Stimulated activated naive B cell treated with anti-CD40 and anti-IgM and Interleukin-4, amounts not matched to agents 10 μg/mL and 1 μg/mL and 100 μg/mL, for 72 hours (primary cell): ENCODE data around the gene SLC9A1.

Experiments used
- ATAC-seq, 2 donors: fragments of 150-1000 bp; cut with Tn5 transposase; replicated peaks; 2 replicates each; pipeline ENCODE4 v1.10.0; 2021; ENCODE audit warnings: moderate library complexity in 1 of 2
- DNase-seq: peaks from one replicate; pipeline ENCODE4 v3.0.0; 2021
- H3K27ac Mint-ChIP-seq: one replicate; pipeline ENCODE4 v1.8.0; 2022; ENCODE audit warnings: mild to moderate bottlenecking, mixed read lengths
- H3K27me3 Mint-ChIP-seq, 2 donors: one replicate each; pipeline ENCODE4 v1.8.0; 2022; ENCODE audit warnings: mixed read lengths in 2 of 2
- H3K36me3 Mint-ChIP-seq, 2 donors: one replicate each; pipeline ENCODE4 v1.8.0; 2022; ENCODE audit warnings: mixed read lengths in 2 of 2, mild to moderate bottlenecking in 1 of 2
- H3K4me1 Mint-ChIP-seq, 2 donors: one replicate each; pipeline ENCODE4 v1.8.0; 2022; ENCODE audit warnings: mixed read lengths in 2 of 2, mild to moderate bottlenecking in 1 of 2
- H3K4me3 Mint-ChIP-seq, 2 donors: one replicate each; pipeline ENCODE4 v1.8.0; 2022; ENCODE audit warnings: mild to moderate bottlenecking in 2 of 2, mixed read lengths in 2 of 2, moderate library complexity in 1 of 2
- H3K9me3 Mint-ChIP-seq, 2 donors: one replicate each; pipeline ENCODE4 v1.8.0; 2022; ENCODE audit warnings: mixed read lengths in 2 of 2, mild to moderate bottlenecking in 1 of 2

The SLC9A1 gene

DNA sequence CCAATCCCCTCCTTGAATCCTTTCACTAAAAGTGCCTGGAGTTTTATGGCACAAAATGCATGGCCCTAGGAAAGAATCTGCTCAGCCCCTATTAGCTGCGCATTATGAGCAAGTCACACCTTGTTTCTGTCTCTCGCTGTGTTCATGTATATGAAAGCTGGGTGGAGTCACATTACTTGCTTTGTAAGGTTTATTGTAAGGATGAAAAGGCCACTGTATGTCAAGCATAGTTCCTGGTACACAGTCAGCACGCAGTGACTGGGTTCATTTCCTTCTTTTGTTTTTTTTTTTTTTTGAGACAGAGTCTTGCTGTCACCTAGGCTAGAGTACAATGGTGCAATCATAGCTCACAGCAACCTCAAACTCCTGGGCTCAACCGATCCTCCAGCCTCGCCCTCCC is 6.7 kb upstream of the SLC9A1 start:
- peaks cover 0 to 2% of the 10 kb centered on the region in 2 donors for H3K36me3 Mint-ChIP-seq
- peak; percentile 56 for DNase-seq
- peak overlapping the region; percentile 52 to 55 for H3K4me3 Mint-ChIP-seq
- peaks cover 0 to 2% of the 10 kb centered on the region in 2 donors for H3K9me3 Mint-ChIP-seq
- peak overlapping the region; percentile 93 for H3K27ac Mint-ChIP-seq
- ATAC-seq, result peak; percentile 100
- no peaks in the 10 kb centered on the region for H3K27me3 Mint-ChIP-seq
- H3K4me1 Mint-ChIP-seq, result peaks cover 10 to 14% of the 10 kb centered on the region in 2 donors

- Mint-ChIP-seq H3K27ac (no peak overlapping the region), H3K9me3 (peaks cover 0 to 2% of the 10 kb centered on the region in 2 donors), H3K4me3 (no peak overlapping the region), H3K36me3 (peaks cover 3 to 4% of the 10 kb centered on the region in 2 donors), H3K27me3 (no peaks in the 10 kb centered on the region), H3K4me1 (peaks cover 28 to 42% of the 10 kb centered on the region in 2 donors)
- ATAC-seq, result no peak
- no peak for DNase-seq
These were observed 2.3 kb upstream of the SLC9A1 start for GRCh38 chr1:27157194-27157593.

DNA sequence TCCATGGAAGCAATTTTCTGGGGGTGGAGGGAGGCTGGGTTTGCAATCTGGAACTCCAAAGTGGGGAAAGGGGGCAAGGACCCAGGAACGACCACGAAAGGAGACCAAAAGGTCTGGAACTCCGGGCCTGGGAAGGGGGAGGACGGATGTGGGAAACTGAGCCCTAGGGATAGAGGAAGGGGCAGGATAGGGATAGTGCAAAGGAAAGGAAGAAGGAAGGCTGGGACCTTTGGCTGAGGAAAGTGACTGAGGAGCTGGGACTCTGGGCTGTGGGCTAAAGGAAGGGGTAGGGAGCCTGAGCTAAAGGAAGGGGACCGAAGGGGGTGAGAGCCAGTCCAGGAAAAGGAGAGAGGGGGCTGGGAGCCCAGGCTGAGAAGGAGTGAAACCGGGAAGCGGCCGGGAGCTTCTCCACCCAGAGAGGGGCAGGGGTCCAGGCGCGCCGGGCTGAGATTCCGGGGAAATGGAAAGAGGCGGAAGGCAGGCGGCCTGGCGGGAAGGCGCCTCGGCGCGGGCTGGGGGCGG is 395 bp downstream of the SLC9A1 start:
- no peaks in the 10 kb centered on the region for H3K27me3 Mint-ChIP-seq
- ATAC-seq, result peak; percentile 10 to 16
- H3K4me1 Mint-ChIP-seq, result peaks cover 33 to 53% of the 10 kb centered on the region in 2 donors
- H3K27ac Mint-ChIP-seq, result peak overlapping the region; percentile 98
- no peaks in the 10 kb centered on the region for H3K9me3 Mint-ChIP-seq
- peak overlapping the region; percentile 86 to 91 for H3K4me3 Mint-ChIP-seq
- DNase-seq, result no peak
- H3K36me3 Mint-ChIP-seq, result peaks cover 10 to 13% of the 10 kb centered on the region in 2 donors

DNA sequence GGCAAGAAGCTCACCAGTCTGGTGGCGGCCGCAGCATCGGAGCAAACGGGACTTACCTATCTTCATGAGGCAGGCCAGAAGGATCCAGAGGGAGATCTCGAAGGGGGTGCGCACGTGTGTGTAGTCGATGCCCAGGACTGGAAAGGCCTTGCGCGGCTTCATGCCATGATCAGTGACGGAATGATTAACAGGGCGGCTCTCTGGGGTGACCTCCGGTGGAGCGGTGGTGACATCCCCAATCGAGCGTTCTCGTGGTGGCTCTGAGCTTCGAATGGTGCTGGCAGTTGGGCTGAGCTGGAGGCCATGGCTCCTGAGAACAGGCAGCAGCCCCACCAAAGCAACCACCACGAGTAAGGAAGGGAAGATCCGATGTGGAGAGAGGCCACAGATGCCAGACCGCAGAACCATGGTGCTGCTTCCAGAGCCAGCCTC is 982 bp downstream of the SLC9A1 start:
- H3K4me3 Mint-ChIP-seq, result peak overlapping the region; percentile 86 to 91
- H3K4me1 Mint-ChIP-seq, result peaks cover 39 to 59% of the 10 kb centered on the region in 2 donors
- H3K9me3 Mint-ChIP-seq, result no peaks in the 10 kb centered on the region
- no peak for ATAC-seq
- H3K27ac Mint-ChIP-seq, result peak overlapping the region; percentile 98
- peaks cover 10 to 13% of the 10 kb centered on the region in 2 donors for H3K36me3 Mint-ChIP-seq
- no peaks in the 10 kb centered on the region for H3K27me3 Mint-ChIP-seq
- DNase-seq, result no peak

DNA sequence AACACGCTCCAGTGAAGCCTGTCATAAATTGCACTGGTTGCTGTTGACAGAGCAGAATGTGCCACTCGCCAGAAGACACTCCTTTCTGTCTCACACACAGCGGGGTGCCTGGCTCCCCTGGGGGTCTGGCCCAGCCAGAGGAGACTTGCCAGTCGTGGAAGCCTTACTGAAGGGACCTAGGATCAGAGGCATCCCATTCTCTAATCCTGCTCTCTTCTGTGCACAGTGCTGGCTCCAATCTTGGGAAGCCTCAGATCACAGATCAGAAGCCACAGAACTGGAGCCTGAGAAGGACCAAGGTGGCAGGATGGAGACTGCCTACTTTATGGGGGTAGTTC is 1.4 kb downstream of the SLC9A1 start:
- Mint-ChIP-seq H3K27ac (peak overlapping the region; percentile 98), H3K27me3 (no peaks in the 10 kb centered on the region), H3K9me3 (no peaks in the 10 kb centered on the region), H3K4me3 (peak overlapping the region; percentile 86 to 91), H3K36me3 (peaks cover 10 to 13% of the 10 kb centered on the region in 2 donors), H3K4me1 (peaks cover 43 to 63% of the 10 kb centered on the region in 2 donors)
- ATAC-seq, result no peak
- DNase-seq, result no peak

DNA sequence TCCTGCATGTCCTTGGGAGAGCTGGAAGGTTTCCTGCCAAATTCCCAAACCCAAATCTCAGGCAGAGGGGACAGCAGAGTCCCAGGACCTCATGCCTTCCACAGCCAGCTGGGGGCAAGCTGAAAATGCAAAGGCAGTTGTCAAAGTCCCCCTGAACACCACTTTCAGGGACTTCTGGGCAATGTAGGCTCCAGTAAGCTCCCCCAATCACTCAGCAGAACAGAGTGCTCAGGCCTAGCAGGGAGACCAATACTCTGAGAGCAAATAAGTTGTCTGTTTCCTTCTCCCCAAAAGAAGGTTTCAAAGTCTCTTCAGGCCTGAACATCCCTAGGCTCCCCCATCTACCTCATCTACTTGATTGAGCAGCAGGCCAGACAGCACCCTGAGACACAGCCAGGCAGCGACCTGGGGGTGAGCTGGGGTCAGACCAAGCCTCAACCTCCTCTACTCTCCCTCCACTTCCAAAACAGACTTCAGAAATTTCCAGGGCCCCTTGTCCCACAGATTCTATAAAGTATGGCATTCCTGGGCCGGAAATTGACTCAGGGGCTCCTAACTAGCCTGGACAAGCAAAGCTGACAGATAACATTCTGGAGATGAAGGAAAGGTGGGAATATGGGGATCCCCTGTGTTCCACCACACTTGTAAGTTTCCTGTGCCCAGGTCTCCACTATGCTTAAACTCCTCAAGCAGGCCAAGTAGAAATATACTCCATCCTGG is 1.9 kb downstream of the SLC9A1 start:
- Mint-ChIP-seq H3K27me3 (no peaks in the 10 kb centered on the region), H3K27ac (peak overlapping the region; percentile 98), H3K36me3 (peaks cover 14 to 17% of the 10 kb centered on the region in 2 donors), H3K4me1 (peaks cover 49 to 68% of the 10 kb centered on the region in 2 donors), H3K4me3 (peak overlapping the region; percentile 86 to 91), H3K9me3 (no peaks in the 10 kb centered on the region)
- DNase-seq (no peak), ATAC-seq (no peak)

DNA sequence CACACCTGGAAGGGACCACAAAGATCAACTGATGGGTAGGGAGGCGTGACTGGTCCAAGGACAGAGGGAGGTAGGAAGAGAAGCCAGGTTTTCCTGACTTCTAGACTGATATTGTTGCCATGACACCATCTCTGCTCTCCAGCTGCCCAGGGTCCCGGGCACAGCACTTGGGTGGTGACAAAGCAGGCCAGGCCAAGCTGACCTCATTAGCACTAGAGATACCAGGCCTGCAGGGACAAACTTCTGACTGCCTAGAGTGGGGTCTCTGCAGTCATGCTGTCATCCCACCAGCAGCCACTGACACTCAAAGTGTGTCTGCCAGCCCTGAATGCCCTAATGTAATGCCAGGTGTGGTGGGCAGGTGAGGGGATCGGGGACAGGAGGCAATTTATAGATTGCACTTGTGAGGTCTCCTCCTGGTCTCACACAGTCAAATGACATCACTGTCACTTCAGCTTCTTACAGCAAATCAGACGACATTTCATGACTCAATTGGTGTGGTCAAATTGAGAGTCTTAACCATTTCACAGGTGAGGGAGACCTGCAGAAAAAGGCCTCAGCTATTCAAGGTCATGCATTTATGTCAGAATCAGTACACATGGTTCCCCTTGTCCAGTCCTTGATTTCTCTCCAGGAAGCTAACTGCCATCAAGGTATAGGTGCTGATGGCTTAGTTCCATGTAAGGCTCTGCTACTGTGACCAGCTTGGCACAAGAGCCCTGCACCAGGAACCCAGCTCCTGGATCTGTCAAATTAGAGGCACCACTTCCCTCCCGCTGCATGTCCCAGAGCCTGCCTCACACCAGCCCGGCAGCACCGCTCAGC is 2.7 kb downstream of the SLC9A1 start:
- ATAC-seq (no peak), DNase-seq (no peak)
- Mint-ChIP-seq H3K9me3 (no peaks in the 10 kb centered on the region), H3K4me3 (peak overlapping the region; percentile 86 to 91), H3K27me3 (no peaks in the 10 kb centered on the region), H3K4me1 (peaks cover 49 to 71% of the 10 kb centered on the region in 2 donors), H3K36me3 (peaks cover 14 to 18% of the 10 kb centered on the region in 2 donors), H3K27ac (no peak overlapping the region)

- H3K27me3 Mint-ChIP-seq, result no peaks in the 10 kb centered on the region
These were observed 4.3 kb downstream of the SLC9A1 start for GRCh38 chr1:27150641-27151040.

DNA sequence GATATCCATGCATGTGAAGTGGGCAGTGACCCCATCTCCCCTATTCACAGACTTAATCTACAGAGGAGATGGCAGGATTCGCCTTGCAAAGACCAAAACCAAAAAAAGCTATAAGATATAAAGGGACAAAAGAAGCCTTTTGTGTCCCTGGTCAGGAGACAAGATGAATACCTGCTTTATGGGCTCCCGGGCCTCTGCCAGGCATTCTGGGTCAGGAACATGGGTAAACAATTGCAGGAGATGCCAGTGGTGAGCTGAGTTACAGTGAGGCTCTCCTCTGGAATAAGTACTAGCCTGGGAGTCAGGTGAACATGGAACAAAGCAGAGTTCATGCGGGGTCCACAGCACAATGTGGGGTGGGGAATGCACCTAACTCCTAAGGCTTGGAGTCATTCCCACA is 4.7 kb downstream of the SLC9A1 start:
- no peak for DNase-seq
- Mint-ChIP-seq H3K4me3 (no peak overlapping the region), H3K27me3 (no peaks in the 10 kb centered on the region), H3K36me3 (peaks cover 17 to 26% of the 10 kb centered on the region in 2 donors), H3K9me3 (no peaks in the 10 kb centered on the region), H3K4me1 (peaks cover 45 to 66% of the 10 kb centered on the region in 2 donors), H3K27ac (peak overlapping the region; percentile 62)
- ATAC-seq, result no peak

More at GRCh38 chr1:27150641-27151040, 4.3 kb downstream of the SLC9A1 start:
- Mint-ChIP-seq H3K4me1 (peaks cover 49 to 70% of the 10 kb centered on the region in 2 donors), H3K9me3 (no peaks in the 10 kb centered on the region), H3K27ac (no peak overlapping the region), H3K4me3 (no peak overlapping the region), H3K36me3 (peaks cover 14 to 22% of the 10 kb centered on the region in 2 donors)
- no peak for ATAC-seq
- DNase-seq, result no peak

GRCh38 chr1:27149762-27150113 is 5.2 kb downstream of the SLC9A1 start:
- H3K27ac Mint-ChIP-seq, result peak overlapping the region; percentile 62
- H3K9me3 Mint-ChIP-seq, result no peaks in the 10 kb centered on the region
- no peak overlapping the region for H3K4me3 Mint-ChIP-seq
- H3K36me3 Mint-ChIP-seq, result peaks cover 20 to 31% of the 10 kb centered on the region in 2 donors
- ATAC-seq (no peak), DNase-seq (no peak)
- H3K27me3 Mint-ChIP-seq, result no peaks in the 10 kb centered on the region
- peaks cover 46 to 64% of the 10 kb centered on the region in 2 donors for H3K4me1 Mint-ChIP-seq

GRCh38 chr1:27149084-27149761 is 5.7 kb downstream of the SLC9A1 start:
- no peak overlapping the region for H3K27ac Mint-ChIP-seq

DNA sequence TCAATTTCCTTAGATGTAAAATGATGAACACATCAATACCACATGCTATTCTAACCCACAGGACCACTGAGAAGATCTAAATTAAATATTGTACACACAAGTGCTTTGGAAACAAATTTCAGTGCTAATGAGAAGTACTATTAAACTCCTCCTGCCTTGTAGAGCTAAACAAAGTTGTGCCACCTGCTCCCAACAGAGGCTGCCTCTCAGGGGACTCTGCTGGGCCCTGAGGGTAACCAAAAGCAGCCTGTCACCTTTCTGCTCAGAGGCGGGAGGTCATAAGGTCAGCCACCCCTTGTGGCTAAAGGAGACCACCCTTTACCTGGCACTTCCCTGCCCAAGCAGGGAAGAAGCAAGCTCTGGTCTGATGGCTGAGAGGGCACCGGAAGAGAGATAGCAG is 6.3 kb downstream of the SLC9A1 start:
- Mint-ChIP-seq H3K36me3 (peaks cover 23 to 32% of the 10 kb centered on the region in 2 donors), H3K4me3 (no peak overlapping the region), H3K27ac (peak overlapping the region; percentile 48), H3K27me3 (no peaks in the 10 kb centered on the region), H3K4me1 (peaks cover 38 to 59% of the 10 kb centered on the region in 2 donors), H3K9me3 (no peaks in the 10 kb centered on the region)
- no peak for ATAC-seq
- no peak for DNase-seq

More at GRCh38 chr1:27149084-27149761, 5.7 kb downstream of the SLC9A1 start:
- Mint-ChIP-seq H3K27me3 (no peaks in the 10 kb centered on the region), H3K4me3 (no peak overlapping the region), H3K9me3 (no peaks in the 10 kb centered on the region), H3K4me1 (peaks cover 44 to 62% of the 10 kb centered on the region in 2 donors), H3K36me3 (peaks cover 23 to 34% of the 10 kb centered on the region in 2 donors)
- DNase-seq (no peak), ATAC-seq (no peak)

GRCh38 chr1:27147842-27148518 is 6.9 kb downstream of the SLC9A1 start:
- Mint-ChIP-seq H3K36me3 (peaks cover 23 to 35% of the 10 kb centered on the region in 2 donors), H3K4me1 (peaks cover 38 to 59% of the 10 kb centered on the region in 2 donors), H3K27ac (no peak overlapping the region), H3K27me3 (no peaks in the 10 kb centered on the region), H3K4me3 (no peak overlapping the region), H3K9me3 (no peaks in the 10 kb centered on the region)
- no peak for DNase-seq
- ATAC-seq, result no peak
